ENCODE measurements around the gene TPCN2.

DNA sequence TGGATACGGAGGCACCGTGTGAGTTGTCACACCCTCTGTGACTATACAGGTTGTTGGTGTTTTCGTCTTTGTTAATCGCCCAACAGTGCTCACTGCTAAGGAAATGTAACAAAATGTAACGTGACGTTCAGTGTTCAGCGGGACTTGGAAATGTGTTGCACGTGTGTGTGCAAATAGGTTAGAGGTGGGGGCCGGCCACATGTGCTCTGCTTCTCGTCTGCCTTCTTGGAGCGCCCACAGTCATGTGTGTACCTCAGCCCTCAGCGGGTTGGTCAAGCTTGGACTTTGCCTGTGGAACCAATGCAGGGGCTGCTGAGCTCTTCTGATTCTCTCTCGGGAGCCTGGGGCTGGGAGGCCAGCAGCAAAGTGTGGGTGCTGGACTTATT is 99.6 kb downstream of the TPCN2 start:
- no peak for TF ChIP-seq POLR2A (IDR thresholded peaks at IDR 0.05)
- TF ChIP-seq, protein P1, sequence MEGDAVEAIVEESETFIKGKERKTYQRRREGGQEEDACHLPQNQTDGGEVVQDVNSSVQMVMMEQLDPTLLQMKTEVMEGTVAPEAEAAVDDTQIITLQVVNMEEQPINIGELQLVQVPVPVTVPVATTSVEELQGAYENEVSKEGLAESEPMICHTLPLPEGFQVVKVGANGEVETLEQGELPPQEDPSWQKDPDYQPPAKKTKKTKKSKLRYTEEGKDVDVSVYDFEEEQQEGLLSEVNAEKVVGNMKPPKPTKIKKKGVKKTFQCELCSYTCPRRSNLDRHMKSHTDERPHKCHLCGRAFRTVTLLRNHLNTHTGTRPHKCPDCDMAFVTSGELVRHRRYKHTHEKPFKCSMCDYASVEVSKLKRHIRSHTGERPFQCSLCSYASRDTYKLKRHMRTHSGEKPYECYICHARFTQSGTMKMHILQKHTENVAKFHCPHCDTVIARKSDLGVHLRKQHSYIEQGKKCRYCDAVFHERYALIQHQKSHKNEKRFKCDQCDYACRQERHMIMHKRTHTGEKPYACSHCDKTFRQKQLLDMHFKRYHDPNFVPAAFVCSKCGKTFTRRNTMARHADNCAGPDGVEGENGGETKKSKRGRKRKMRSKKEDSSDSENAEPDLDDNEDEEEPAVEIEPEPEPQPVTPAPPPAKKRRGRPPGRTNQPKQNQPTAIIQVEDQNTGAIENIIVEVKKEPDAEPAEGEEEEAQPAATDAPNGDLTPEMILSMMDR (IDR thresholded peaks at IDR 0.05), result no peak
